Neuronal stem cell (in vitro differentiated cells): ENCODE data around the gene FAM168A.
"Not testable (repeated sequence)": the region's sequence is repeated elsewhere in the genome, so short reads cannot be mapped to it uniquely, and the experiment has no call there.

Experiments
- DNase-seq: peaks from one replicate; pipeline ENCODE4 v3.0.0-alpha.2; 2013; ENCODE audit warnings: low spot score
- H2AFZ ChIP-seq: one replicate; pipeline ENCODE4 v1.6.1; 2013; ENCODE audit warnings: mild to moderate bottlenecking, low read length, inconsistent platforms
- H2AK5ac ChIP-seq: 2 replicates; pipeline ENCODE4 v1.6.1; 2013; ENCODE audit warnings: low read depth, mild to moderate bottlenecking, inconsistent platforms, low read length, moderate library complexity, mixed read lengths
- H2BK120ac ChIP-seq: 2 replicates; pipeline ENCODE4 v1.6.1; 2013; ENCODE audit warnings: low read depth, mild to moderate bottlenecking, inconsistent platforms, low read length, moderate library complexity, mixed read lengths
- H2BK12ac ChIP-seq: one replicate; pipeline ENCODE4 v1.6.1; 2013; ENCODE audit warnings: low read length, inconsistent platforms
- H2BK15ac ChIP-seq: 2 replicates; pipeline ENCODE4 v1.6.1; 2013; ENCODE audit warnings: mild to moderate bottlenecking, low read length, inconsistent platforms, mixed read lengths
- H2BK5ac ChIP-seq: one replicate; pipeline ENCODE4 v1.6.1; 2013; ENCODE audit warnings: inconsistent platforms, mild to moderate bottlenecking, low read length, moderate library complexity
- H3K14ac ChIP-seq: one replicate; pipeline ENCODE4 v1.6.1; 2013; ENCODE audit warnings: low read length, inconsistent platforms
- H3K18ac ChIP-seq: 2 replicates; pipeline ENCODE4 v1.6.1; 2013; ENCODE audit warnings: low read length, inconsistent platforms
- H3K23ac ChIP-seq: 2 replicates; pipeline ENCODE4 v1.6.1; 2013; ENCODE audit warnings: low read depth, mild to moderate bottlenecking, mixed read lengths, low read length, inconsistent platforms; ENCODE audit not compliant: poor library complexity
- H3K27ac ChIP-seq: replicated peaks from 3 replicates; pipeline ENCODE4 v1.5.1; 2013; ENCODE audit warnings: low read length, inconsistent platforms
- H3K27me3 ChIP-seq, 3 experiments: 2 replicates each; pipeline ENCODE4 v1.6.1; 2013; ENCODE audit warnings: low read length in 3 of 3, mild to moderate bottlenecking in 2 of 3, inconsistent platforms in 1 of 3, low read depth in 1 of 3, mixed read lengths in 1 of 3, moderate library complexity in 1 of 3; ENCODE audit not compliant: control insufficient read depth in 3 of 3, insufficient read depth in 3 of 3
- H3K36me3 ChIP-seq, 2 donors: replicated peaks in 1 of 2; 2 replicates each; pipeline ENCODE4 v1.6.1; 2013; ENCODE audit warnings: low read length in 2 of 2; ENCODE audit not compliant: control insufficient read depth in 2 of 2, insufficient read depth in 2 of 2
- H3K4ac ChIP-seq: 2 replicates; pipeline ENCODE4 v1.6.1; 2013; ENCODE audit warnings: inconsistent platforms, mild to moderate bottlenecking, low read length, moderate library complexity
- H3K4me1 ChIP-seq, 2 donors: 1 replicate in 1 of 2; 2 replicates in 1 of 2; pipeline ENCODE4 v1.6.1; 2013; ENCODE audit warnings: low read length in 2 of 2, low read depth in 1 of 2; ENCODE audit not compliant: control insufficient read depth in 2 of 2, insufficient read depth in 1 of 2
- H3K4me2 ChIP-seq: one replicate; pipeline ENCODE4 v1.6.1; 2013; ENCODE audit warnings: mild to moderate bottlenecking, low read length, inconsistent platforms; ENCODE audit not compliant: insufficient read depth, poor library complexity, severe bottlenecking
- H3K4me3 ChIP-seq, 2 donors: 2 replicates each; pipeline ENCODE4 v1.5.1; 2013; ENCODE audit warnings: low read length in 2 of 2, mild to moderate bottlenecking in 2 of 2, inconsistent platforms in 1 of 2, moderate library complexity in 1 of 2
- H3K79me1 ChIP-seq: one replicate; pipeline ENCODE4 v1.6.1; 2013; ENCODE audit warnings: low read depth, mild to moderate bottlenecking, inconsistent platforms, low read length, moderate library complexity
- H3K9ac ChIP-seq: one replicate; pipeline ENCODE4 v1.6.1; 2013; ENCODE audit warnings: mild to moderate bottlenecking, low read depth, low read length, inconsistent platforms; ENCODE audit not compliant: poor library complexity
- H3K9me3 ChIP-seq, 2 donors: replicated peaks in 1 of 2; 2 replicates each; pipeline versions ENCODE3 to v1.6.1; 2013; ENCODE audit warnings: low read length in 2 of 2, mild to moderate bottlenecking in 2 of 2, inconsistent platforms in 1 of 2, low read depth in 1 of 2, mixed read lengths in 1 of 2, moderate library complexity in 1 of 2; ENCODE audit not compliant: control insufficient read depth in 2 of 2, insufficient read depth in 1 of 2
- H4K8ac ChIP-seq: one replicate; pipeline ENCODE4 v1.6.1; 2013; ENCODE audit warnings: low read depth, mild to moderate bottlenecking, inconsistent platforms, low read length, moderate library complexity
- H4K91ac ChIP-seq: one replicate; pipeline ENCODE4 v1.6.1; 2013; ENCODE audit warnings: low read length, low read depth, mild to moderate bottlenecking, inconsistent platforms; ENCODE audit not compliant: poor library complexity
- WGBS, 2 donors: extraction: QIAGEN DNeasy Blood & Tissue Kit; methylation state at CpG; one replicate each; pipeline ENCODE4 v1.1.7; 2013; ENCODE audit warnings: missing lambda C conversion rate in 2 of 2, mixed read lengths in 1 of 2; ENCODE audit not compliant: insufficient read length in 2 of 2, insufficient replicate concordance in 1 of 2; ENCODE audit errors: extremely low coverage in 2 of 2; 5-methylcytosine and 5-hydroxymethylcytosine counted together

FAM168A gene

GRCh38 chr11:73576185-73576614 lies 21.7 kb downstream of the FAM168A start:
- Histone ChIP-seq H3K23ac (no peak overlapping the region), H3K4me2 (peak overlapping the region; percentile 34), H3K79me1 (peaks cover 1% of the 10 kb centered on the region), H3K27me3 (no peaks in the 10 kb centered on the region), H2BK120ac (no peak overlapping the region), H2BK5ac (no peak overlapping the region), H3K27ac (peak overlapping the region; percentile 70), H3K18ac (no peak overlapping the region), H3K4me1 (peaks cover 8 to 10% of the 10 kb centered on the region in 2 donors), H3K14ac (no peak overlapping the region), H3K36me3 (peaks cover 0 to 14% of the 10 kb centered on the region in 2 donors), H3K9ac (no peak overlapping the region), H4K91ac (no peak overlapping the region), H2BK12ac (no peak overlapping the region), H2BK15ac (no peak overlapping the region), H2AFZ (peak overlapping the region; percentile 2), H2AK5ac (no peak overlapping the region), H3K4me3 (no peak overlapping the region), H3K9me3 (peaks cover 0 to 12% of the 10 kb centered on the region in 2 donors), H4K8ac (no peak overlapping the region), H3K4ac (no peak overlapping the region)
- DNase-seq, result peak; percentile 30
- no CpG with 5 or more reads among the region's 4 CpGs for WGBS, 2 donors

GRCh38 chr11:73571982-73572381 lies 25.9 kb downstream of the FAM168A start:
- no CpG with 5 or more reads among the region's 30 CpGs for WGBS, 2 donors
- not testable (repeated sequence) for H3K27ac ChIP-seq

GRCh38 chr11:73570415-73571114 lies 27.3 kb downstream of the FAM168A start:
- Histone ChIP-seq H3K27ac (no peak overlapping the region), H3K36me3 (peaks cover 0 to 19% of the 10 kb centered on the region in 2 donors), H2AFZ (no peak overlapping the region), H3K27me3 (no peaks in the 10 kb centered on the region), H3K9me3 (peaks cover 0 to 6% of the 10 kb centered on the region in 2 donors), H2BK12ac (no peak overlapping the region), H3K18ac (no peak overlapping the region), H4K8ac (no peak overlapping the region), H3K79me1 (no peaks in the 10 kb centered on the region), H3K4me3 (no peak overlapping the region), H2BK120ac (no peak overlapping the region), H2BK15ac (no peak overlapping the region), H3K4me1 (peaks cover 0 to 6% of the 10 kb centered on the region in 2 donors), H3K9ac (no peak overlapping the region), H4K91ac (no peak overlapping the region), H3K4me2 (no peak overlapping the region), H2BK5ac (no peak overlapping the region), H2AK5ac (no peak overlapping the region), H3K23ac (no peak overlapping the region), H3K4ac (no peak overlapping the region), H3K14ac (no peak overlapping the region)
- DNase-seq, result no peak
- no CpG with 5 or more reads among the region's 1 CpG for WGBS, 2 donors

More at GRCh38 chr11:73571982-73572381, 25.9 kb downstream of the FAM168A start:
- H3K27me3 ChIP-seq, H3K4me2 ChIP-seq, H2BK120ac ChIP-seq, H3K4me3 ChIP-seq, H2BK12ac ChIP-seq, H3K79me1 ChIP-seq, H2AK5ac ChIP-seq, H3K4ac ChIP-seq, H4K91ac ChIP-seq, H2BK15ac ChIP-seq, H3K9ac ChIP-seq, H3K14ac ChIP-seq, H3K23ac ChIP-seq, H3K18ac ChIP-seq, H2BK5ac ChIP-seq, H4K8ac ChIP-seq, DNase-seq, H3K4me1 ChIP-seq, H2AFZ ChIP-seq, H3K9me3 ChIP-seq: not testable (repeated sequence)
- peaks cover 0 to 19% of the 10 kb centered on the region in 2 donors for H3K36me3 ChIP-seq

- Histone ChIP-seq H3K4me2 (no peak overlapping the region), H3K27ac (no peak overlapping the region), H3K79me1 (no peaks in the 10 kb centered on the region), H3K9ac (no peak overlapping the region), H2BK15ac (no peak overlapping the region), H2BK5ac (no peak overlapping the region), H3K23ac (no peak overlapping the region), H3K4me1 (peaks cover 0 to 6% of the 10 kb centered on the region in 2 donors), H3K14ac (no peak overlapping the region), H2BK12ac (no peak overlapping the region), H3K4ac (no peak overlapping the region), H2AK5ac (no peak overlapping the region), H4K91ac (no peak overlapping the region), H3K18ac (no peak overlapping the region), H3K27me3 (no peaks in the 10 kb centered on the region), H2BK120ac (no peak overlapping the region), H4K8ac (no peak overlapping the region), H3K9me3 (no peaks in the 10 kb centered on the region), H2AFZ (no peak overlapping the region), H3K36me3 (peaks cover 2 to 14% of the 10 kb centered on the region in 2 donors), H3K4me3 (no peak overlapping the region)
- WGBS, 2 donors, result 100% methylated on average over 1 of the region's 8 CpGs; no CpG with 5 or more reads in 1 of the 2 donors
- DNase-seq, result no peak
Measured at GRCh38 chr11:73566977-73567755, 30.7 kb downstream of the FAM168A start.
